BE2C (cell line): Measurements from ENCODE around the gene LIN52.

Experiments used
- DNase-seq: peaks from one replicate; pipeline ENCODE4 v3.0.0-alpha.2; 2020
- H3K27me3 ChIP-seq: fragments of 250-450 bp; sonication (Bioruptor Pico); 2 replicates; pipeline ENCODE4 v1.5.1; 2020; ENCODE audit warnings: mild to moderate bottlenecking
- H3K36me3 ChIP-seq: fragments of 250-450 bp; sonication (Bioruptor Pico); 2 replicates; pipeline ENCODE4 v1.5.1; 2020; ENCODE audit warnings: mild to moderate bottlenecking
- H3K4me1 ChIP-seq: fragments of 250-450 bp; sonication (Bioruptor Pico); 2 replicates; pipeline ENCODE4 v1.5.1; 2020
- H3K4me3 ChIP-seq: 2 replicates; pipeline ENCODE4 v1.5.1; 2011; ENCODE audit warnings: low read depth, low read length
- H3K9me3 ChIP-seq: fragments of 250-450 bp; sonication (Bioruptor Pico); 2 replicates; pipeline ENCODE4 v1.5.1; 2020
- TF ChIP-seq, protein P1 (sequence below): IDR thresholded peaks from 2 replicates; pipeline ENCODE4 v1.5.1; 2012; ENCODE audit warnings: mild to moderate bottlenecking, low read depth, low read length

The LIN52 gene

DNA sequence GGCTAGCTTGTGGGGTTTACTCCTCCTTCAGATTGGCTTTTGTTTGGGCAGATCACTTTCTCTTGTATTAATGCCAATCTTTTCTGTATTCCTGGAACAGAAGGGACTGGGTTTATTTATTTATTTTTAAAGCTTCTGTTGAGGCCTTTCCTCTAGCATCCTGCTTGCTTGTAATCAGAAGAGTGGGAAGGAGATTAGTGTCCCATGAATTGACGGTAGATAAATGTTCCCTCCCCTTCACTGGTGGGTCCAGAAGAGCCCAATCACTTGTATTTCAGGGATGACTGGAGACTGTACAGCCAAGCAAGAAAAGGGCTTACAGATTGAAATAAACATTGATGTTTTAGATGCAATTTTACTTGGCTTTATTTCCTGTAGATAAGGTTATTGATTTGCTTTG, 71.0 kb downstream of the LIN52 start:
- DNase-seq: no peak
- no peaks in the 10 kb centered on the region for H3K36me3 ChIP-seq

DNA sequence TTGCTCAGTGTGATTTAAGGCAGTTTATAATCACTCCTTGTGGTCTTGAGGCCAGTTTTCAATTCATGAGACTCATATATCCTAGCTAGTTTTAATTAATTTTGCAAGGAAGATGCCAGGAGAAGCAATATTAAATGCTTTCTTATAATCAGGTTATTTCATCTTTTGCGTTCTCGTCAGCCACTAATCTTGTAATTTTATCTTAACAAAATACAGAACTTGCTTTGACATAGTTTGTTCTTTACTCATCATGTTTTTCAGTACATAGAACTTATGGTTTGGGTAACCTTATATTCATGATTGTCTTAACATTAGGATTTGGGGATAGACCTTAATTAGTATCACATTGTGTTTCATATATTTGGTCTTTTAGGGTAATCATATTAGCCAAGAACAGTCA, 76.0 kb downstream of the LIN52 start:
- DNase-seq: no peak
- H3K4me1 ChIP-seq: no peaks in the 10 kb centered on the region; the same call in none of the 2 replicates
- no peaks in the 10 kb centered on the region for H3K36me3 ChIP-seq
- no peaks in the 10 kb centered on the region for H3K27me3 ChIP-seq
- H3K4me3 ChIP-seq: no peak overlapping the region
- TF ChIP-seq, protein P1, sequence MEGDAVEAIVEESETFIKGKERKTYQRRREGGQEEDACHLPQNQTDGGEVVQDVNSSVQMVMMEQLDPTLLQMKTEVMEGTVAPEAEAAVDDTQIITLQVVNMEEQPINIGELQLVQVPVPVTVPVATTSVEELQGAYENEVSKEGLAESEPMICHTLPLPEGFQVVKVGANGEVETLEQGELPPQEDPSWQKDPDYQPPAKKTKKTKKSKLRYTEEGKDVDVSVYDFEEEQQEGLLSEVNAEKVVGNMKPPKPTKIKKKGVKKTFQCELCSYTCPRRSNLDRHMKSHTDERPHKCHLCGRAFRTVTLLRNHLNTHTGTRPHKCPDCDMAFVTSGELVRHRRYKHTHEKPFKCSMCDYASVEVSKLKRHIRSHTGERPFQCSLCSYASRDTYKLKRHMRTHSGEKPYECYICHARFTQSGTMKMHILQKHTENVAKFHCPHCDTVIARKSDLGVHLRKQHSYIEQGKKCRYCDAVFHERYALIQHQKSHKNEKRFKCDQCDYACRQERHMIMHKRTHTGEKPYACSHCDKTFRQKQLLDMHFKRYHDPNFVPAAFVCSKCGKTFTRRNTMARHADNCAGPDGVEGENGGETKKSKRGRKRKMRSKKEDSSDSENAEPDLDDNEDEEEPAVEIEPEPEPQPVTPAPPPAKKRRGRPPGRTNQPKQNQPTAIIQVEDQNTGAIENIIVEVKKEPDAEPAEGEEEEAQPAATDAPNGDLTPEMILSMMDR: no peak
- H3K9me3 ChIP-seq: no peaks in the 10 kb centered on the region

More for the DNA sequence above, 71.0 kb downstream of the LIN52 start:
- H3K27me3 ChIP-seq: no peaks in the 10 kb centered on the region
- TF ChIP-seq, protein P1: no peak
- H3K4me1 ChIP-seq: no peaks in the 10 kb centered on the region; the same call in none of the 2 replicates
- H3K4me3 ChIP-seq: no peak overlapping the region
- H3K9me3 ChIP-seq: no peaks in the 10 kb centered on the region

DNA sequence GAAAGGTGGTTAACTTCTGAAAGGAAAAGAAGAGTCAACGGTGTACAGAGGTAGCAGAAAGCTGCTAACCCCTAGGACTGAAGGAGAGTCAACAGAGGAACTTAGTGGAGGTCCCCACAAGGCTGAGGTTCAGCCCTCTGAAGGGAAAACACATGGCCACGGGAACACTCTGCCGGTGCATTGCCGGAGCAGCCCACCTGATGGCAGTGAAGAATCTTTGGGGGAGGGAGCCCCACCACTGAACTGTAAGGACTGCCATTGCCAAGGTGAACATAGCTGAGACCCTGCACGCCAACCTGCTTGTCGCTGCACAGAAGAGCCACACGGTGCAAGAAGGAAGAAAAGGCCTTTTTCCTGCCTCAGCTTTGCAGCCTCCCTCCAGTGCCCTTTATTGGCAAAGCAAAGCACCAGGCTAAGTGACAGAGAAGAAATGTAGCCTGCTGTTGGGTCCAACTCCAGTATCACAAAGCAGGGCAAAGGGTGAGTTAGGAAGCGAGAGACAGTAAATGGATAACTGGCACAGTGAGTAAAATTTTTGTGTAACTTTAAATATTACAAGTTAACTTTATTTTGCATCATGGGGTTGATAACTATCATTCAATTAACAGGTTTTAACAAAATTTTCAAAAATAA, 76.9 kb downstream of the LIN52 start:
- H3K4me3 ChIP-seq: no peak overlapping the region
- H3K36me3 ChIP-seq: no peaks in the 10 kb centered on the region
- TF ChIP-seq, protein P1: peak; percentile 15; the same call in 1 of the 2 replicates
- DNase-seq: peak; percentile 8
- no peaks in the 10 kb centered on the region for H3K27me3 ChIP-seq
- H3K4me1 ChIP-seq: no peaks in the 10 kb centered on the region; the same call in none of the 2 replicates
- no peaks in the 10 kb centered on the region for H3K9me3 ChIP-seq

DNA sequence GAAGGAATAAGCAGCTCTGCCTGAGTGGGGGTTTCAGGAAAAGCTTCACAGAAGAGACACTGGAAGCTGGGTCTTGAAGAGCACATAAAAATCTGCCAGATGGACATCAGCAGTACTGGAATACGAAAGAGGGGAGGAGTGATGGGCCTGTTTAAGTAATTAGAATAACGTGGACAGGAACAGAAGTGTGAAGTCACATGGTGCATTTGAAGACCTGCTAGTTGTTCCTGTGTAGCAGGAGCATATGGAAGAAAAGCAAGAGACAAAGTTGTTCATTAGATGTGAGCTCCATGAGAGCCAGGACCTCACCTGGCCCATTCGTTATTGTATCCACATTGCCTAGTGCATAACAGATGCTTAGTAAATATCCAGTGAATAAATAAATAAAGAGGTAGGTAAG, 85.2 kb downstream of the LIN52 start:
- no peaks in the 10 kb centered on the region for H3K27me3 ChIP-seq
- no peaks in the 10 kb centered on the region for H3K36me3 ChIP-seq
- H3K4me3 ChIP-seq: no peak overlapping the region
- H3K9me3 ChIP-seq: no peaks in the 10 kb centered on the region
- H3K4me1 ChIP-seq: no peaks in the 10 kb centered on the region
- no peak for DNase-seq
- TF ChIP-seq, protein P1: no peak

DNA sequence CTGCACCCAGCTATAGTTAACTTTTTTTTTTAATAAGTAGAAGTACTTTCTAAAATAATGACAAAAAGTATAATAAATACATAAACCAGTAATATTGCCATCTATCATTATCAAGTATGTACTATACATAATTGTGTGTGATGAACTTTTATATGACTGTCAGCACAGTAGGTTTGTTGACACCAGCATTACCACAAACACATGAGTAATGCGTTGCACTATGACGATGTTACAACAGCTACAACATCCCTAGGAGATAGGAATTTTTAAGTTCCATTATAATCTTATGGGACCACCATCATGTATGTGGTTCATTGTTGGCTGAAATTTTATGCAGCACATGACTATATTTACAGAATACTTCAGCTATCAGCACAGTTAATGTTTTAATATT, 91.6 kb downstream of the LIN52 start:
- no peak for DNase-seq

DNA sequence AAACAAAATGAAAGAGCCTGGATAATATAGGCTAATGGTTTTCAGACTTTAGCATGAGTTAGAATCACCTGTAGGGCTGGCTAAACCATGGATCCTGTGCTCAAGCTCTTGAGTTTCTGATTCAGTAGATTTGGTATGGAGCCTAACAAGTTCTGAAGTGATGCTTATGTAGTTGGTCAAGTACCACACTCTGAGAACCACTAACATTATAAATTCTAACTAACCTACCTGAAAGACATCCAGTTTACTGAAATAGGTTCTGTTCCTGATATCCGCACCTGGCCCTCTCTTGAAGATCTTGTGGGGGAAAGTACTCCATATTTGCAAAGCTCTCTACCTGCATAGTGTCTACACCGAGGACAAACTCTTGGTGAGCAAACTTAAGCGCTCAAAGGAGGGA, 95.1 kb downstream of the LIN52 start:
- H3K27me3 ChIP-seq: no peaks in the 10 kb centered on the region
- H3K9me3 ChIP-seq: no peaks in the 10 kb centered on the region
- TF ChIP-seq, protein P1: no peak
- H3K4me1 ChIP-seq: no peaks in the 10 kb centered on the region
- no peak for DNase-seq
- no peak overlapping the region for H3K4me3 ChIP-seq
- H3K36me3 ChIP-seq: no peaks in the 10 kb centered on the region

More for the DNA sequence above, 91.6 kb downstream of the LIN52 start:
- Histone ChIP-seq H3K36me3 (no peaks in the 10 kb centered on the region), H3K27me3 (no peaks in the 10 kb centered on the region), H3K4me1 (no peaks in the 10 kb centered on the region), H3K9me3 (no peaks in the 10 kb centered on the region), H3K4me3 (no peak overlapping the region)
- TF ChIP-seq, protein P1: no peak
